ENCODE results near the gene BAG2.

DNA sequence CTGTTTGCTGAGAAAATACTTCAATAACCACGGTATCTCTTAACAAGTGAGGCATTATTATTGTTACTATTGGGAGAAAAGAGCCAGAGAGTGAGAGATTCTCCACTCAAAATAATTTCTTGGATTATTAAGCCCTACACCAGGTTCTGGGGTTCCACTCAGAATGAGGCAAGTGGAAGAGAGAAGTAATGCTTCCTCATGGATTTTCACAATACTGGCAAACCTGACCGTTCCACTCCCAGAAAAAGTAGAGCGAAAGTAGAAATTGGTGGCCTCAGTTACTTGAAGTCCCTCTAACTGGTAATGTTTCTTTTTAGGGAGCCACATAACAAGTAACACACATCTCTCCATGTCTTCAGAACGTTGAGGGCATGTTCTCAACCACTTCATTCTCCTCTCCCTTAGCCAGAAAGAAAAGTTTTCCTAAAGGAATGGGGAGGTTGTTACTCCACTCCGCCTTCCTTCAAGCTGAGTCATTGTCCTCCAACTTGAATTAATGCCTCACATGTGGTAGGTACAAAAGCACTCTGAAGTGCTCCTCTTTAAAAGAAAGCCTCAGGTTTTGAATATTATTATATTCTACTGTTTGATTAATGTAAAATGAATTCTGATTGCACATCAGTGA is 1.9 kb downstream of the BAG2 start:
- TF ChIP-seq, protein P1, sequence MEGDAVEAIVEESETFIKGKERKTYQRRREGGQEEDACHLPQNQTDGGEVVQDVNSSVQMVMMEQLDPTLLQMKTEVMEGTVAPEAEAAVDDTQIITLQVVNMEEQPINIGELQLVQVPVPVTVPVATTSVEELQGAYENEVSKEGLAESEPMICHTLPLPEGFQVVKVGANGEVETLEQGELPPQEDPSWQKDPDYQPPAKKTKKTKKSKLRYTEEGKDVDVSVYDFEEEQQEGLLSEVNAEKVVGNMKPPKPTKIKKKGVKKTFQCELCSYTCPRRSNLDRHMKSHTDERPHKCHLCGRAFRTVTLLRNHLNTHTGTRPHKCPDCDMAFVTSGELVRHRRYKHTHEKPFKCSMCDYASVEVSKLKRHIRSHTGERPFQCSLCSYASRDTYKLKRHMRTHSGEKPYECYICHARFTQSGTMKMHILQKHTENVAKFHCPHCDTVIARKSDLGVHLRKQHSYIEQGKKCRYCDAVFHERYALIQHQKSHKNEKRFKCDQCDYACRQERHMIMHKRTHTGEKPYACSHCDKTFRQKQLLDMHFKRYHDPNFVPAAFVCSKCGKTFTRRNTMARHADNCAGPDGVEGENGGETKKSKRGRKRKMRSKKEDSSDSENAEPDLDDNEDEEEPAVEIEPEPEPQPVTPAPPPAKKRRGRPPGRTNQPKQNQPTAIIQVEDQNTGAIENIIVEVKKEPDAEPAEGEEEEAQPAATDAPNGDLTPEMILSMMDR (IDR thresholded peaks at IDR 0.05; ENCODE audit: poor library complexity, severe bottlenecking): no peak
- TF ChIP-seq EZH2 (IDR thresholded peaks at IDR 0.05; ENCODE audit: borderline replicate concordance, insufficient read depth, low read length, poor library complexity, severe bottlenecking) (no peak), RAD21 (conservative IDR thresholded peaks at IDR 0.05) (no peak), EP300 (conservative IDR thresholded peaks at IDR 0.05; ENCODE audit: poor library complexity, severe bottlenecking) (no peak)
